ENCODE measurements around the gene MTHFSD. TPM values are rescaled to one million over a fixed set of nuclear protein-coding genes. Genes with fewer than 3 reads are reported as not detected.

The MTHFSD gene
- total and polyA plus RNA-seq, 2 donors, result 11.0 to 18.4 TPM

- H3K4me1 ChIP-seq (ENCODE audit: control insufficient read depth in 2 of 2, insufficient read depth in 2 of 2, low read length in 2 of 2), result peaks cover 12 to 17% of the 10 kb centered on the region in 2 donors
- WGBS, result 88% methylated on average over 28 of the region's 28 CpGs
- no peak for DNase-seq (ENCODE audit: low read depth in 6 of 9, low spot score in 9 of 9)
- H3K27me3 ChIP-seq (ENCODE audit: control insufficient read depth in 2 of 2, insufficient read depth in 1 of 2, low read length in 1 of 2), result peaks cover 17 to 28% of the 10 kb centered on the region in 2 donors
- no peak overlapping the region for H3K27ac ChIP-seq (ENCODE audit: low read depth in 1 of 2, low read length in 1 of 2)
- H3K36me3 ChIP-seq (ENCODE audit: control insufficient read depth in 2 of 2, insufficient read depth in 2 of 2, low read length in 1 of 2), result no peaks in the 10 kb centered on the region
- no peaks in the 10 kb centered on the region for H3K9me3 ChIP-seq (ENCODE audit: control insufficient read depth in 2 of 2, insufficient read depth in 1 of 2, low read length in 1 of 2)
- H3K4me3 ChIP-seq (ENCODE audit: low read length in 2 of 2), result no peak overlapping the region
These were observed 3.5 kb upstream of the MTHFSD start for GRCh38 chr16:86558355-86559193.

- Histone ChIP-seq H3K9me3 (ENCODE audit: control insufficient read depth in 2 of 2, insufficient read depth in 1 of 2, low read length in 1 of 2) (no peaks in the 10 kb centered on the region), H3K36me3 (ENCODE audit: control insufficient read depth in 2 of 2, insufficient read depth in 2 of 2, low read length in 1 of 2) (no peaks in the 10 kb centered on the region), H3K27me3 (ENCODE audit: control insufficient read depth in 2 of 2, insufficient read depth in 1 of 2, low read length in 1 of 2) (peaks cover 9 to 19% of the 10 kb centered on the region in 2 donors), H3K4me3 (ENCODE audit: low read length in 2 of 2) (no peak overlapping the region), H3K27ac (ENCODE audit: low read depth in 1 of 2, low read length in 1 of 2) (no peak overlapping the region), H3K4me1 (ENCODE audit: control insufficient read depth in 2 of 2, insufficient read depth in 2 of 2, low read length in 2 of 2) (peaks cover 12 to 14% of the 10 kb centered on the region in 2 donors)
- DNase-seq (ENCODE audit: low read depth in 6 of 9, low spot score in 9 of 9), result no peak
- WGBS, result 90% methylated on average over 4 of the region's 4 CpGs
These were observed 2.6 kb upstream of the MTHFSD start for GRCh38 chr16:86557587-86557986.

DNA sequence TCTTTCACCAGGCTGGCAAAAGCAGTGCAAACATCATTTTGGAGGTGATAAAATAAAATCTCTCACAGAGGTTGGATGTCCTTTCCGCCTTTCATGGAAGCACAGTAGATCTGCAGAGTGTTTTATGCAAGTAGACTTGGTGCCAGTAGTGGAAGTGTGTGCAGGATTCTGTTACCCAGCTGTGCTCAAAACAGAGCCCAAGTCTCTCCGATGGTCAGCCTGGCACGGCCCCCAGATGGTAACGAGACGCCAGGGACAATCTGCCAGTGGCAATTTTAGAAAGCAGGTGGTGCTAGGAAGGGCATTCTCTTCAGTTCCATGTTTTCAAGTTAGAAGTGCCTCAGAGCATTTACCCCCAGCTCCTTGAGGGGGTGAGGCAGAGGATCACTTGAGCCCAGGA, 1.5 kb upstream of the MTHFSD start:
- no peaks in the 10 kb centered on the region for H3K9me3 ChIP-seq (ENCODE audit: control insufficient read depth in 2 of 2, insufficient read depth in 1 of 2, low read length in 1 of 2)
- H3K27me3 ChIP-seq (ENCODE audit: control insufficient read depth in 2 of 2, insufficient read depth in 1 of 2, low read length in 1 of 2), result peaks cover 9 to 16% of the 10 kb centered on the region in 2 donors
- no peak for DNase-seq (ENCODE audit: low read depth in 6 of 9, low spot score in 9 of 9)
- H3K4me1 ChIP-seq (ENCODE audit: control insufficient read depth in 2 of 2, insufficient read depth in 2 of 2, low read length in 2 of 2), result peaks cover 12 to 17% of the 10 kb centered on the region in 2 donors
- H3K36me3 ChIP-seq (ENCODE audit: control insufficient read depth in 2 of 2, insufficient read depth in 2 of 2, low read length in 1 of 2), result peaks cover 0 to 3% of the 10 kb centered on the region in 2 donors
- no peak overlapping the region for H3K27ac ChIP-seq (ENCODE audit: low read depth in 1 of 2, low read length in 1 of 2)
- 73% methylated on average over 5 of the region's 5 CpGs for WGBS
- no peak overlapping the region for H3K4me3 ChIP-seq (ENCODE audit: low read length in 2 of 2)

DNA sequence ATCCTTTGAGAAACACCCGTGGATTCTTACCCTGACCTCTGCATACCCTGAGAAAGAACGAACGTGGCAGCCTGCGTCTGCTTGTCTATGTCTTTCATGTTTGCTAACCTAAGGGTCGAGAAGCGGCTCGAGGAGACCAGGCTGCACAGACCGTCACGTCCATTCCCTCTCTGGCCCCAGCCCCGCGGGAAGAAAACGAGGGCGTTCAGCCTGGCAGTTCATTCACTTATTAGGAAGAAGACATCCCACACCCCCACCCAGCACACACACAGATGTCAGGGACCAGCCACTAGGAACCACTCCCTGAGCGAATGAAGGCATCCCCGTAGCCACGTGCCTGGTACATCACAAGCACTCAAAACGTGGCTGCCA, 655 bp upstream of the MTHFSD start:
- no peak for DNase-seq (ENCODE audit: low read depth in 6 of 9, low spot score in 9 of 9)
- 48% methylated on average over 17 of the region's 17 CpGs for WGBS
- no peak overlapping the region for H3K27ac ChIP-seq (ENCODE audit: low read depth in 1 of 2, low read length in 1 of 2)
- peaks cover 12 to 20% of the 10 kb centered on the region in 2 donors for H3K4me1 ChIP-seq (ENCODE audit: control insufficient read depth in 2 of 2, insufficient read depth in 2 of 2, low read length in 2 of 2)
- H3K4me3 ChIP-seq (ENCODE audit: low read length in 2 of 2), result peak overlapping the region; percentile 94 to 95
- H3K9me3 ChIP-seq (ENCODE audit: control insufficient read depth in 2 of 2, insufficient read depth in 1 of 2, low read length in 1 of 2), result no peaks in the 10 kb centered on the region
- H3K36me3 ChIP-seq (ENCODE audit: control insufficient read depth in 2 of 2, insufficient read depth in 2 of 2, low read length in 1 of 2), result peaks cover 4 to 6% of the 10 kb centered on the region in 2 donors
- peaks cover 9 to 12% of the 10 kb centered on the region in 2 donors for H3K27me3 ChIP-seq (ENCODE audit: control insufficient read depth in 2 of 2, insufficient read depth in 1 of 2, low read length in 1 of 2)

- 10% methylated on average over 10 of the region's 10 CpGs for WGBS
- peak overlapping the region; percentile 75 to 84 for H3K27ac ChIP-seq (ENCODE audit: low read depth in 1 of 2, low read length in 1 of 2)
- DNase-seq (ENCODE audit: low read depth in 6 of 9, low spot score in 9 of 9), result no peak
These were observed 477 bp downstream of the MTHFSD start for GRCh38 chr16:86554599-86554916.

DNA sequence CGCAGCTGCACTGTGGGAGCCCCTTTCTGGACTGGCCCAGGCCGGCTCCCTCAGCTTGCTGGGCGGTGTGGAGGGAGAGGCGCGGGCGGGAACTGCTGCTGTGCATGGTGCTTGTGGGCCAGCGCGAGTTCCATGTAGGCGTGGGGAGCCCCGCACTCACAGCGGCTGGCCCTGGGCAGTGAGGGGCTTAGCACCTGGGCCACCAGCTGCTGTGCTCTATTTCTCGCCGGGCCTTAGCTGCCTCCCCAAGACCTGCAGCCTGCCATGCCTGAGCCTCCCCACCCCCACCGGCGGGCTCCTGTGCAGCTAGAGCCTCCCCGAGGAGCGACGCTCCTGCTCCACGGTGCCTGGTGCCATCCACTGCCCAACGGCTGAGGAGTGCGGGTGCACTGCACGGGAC, 1.7 kb downstream of the MTHFSD start:
- no peaks in the 10 kb centered on the region for H3K9me3 ChIP-seq (ENCODE audit: control insufficient read depth in 2 of 2, insufficient read depth in 1 of 2, low read length in 1 of 2)
- H3K4me3 ChIP-seq (ENCODE audit: low read length in 2 of 2), result no peak overlapping the region
- H3K36me3 ChIP-seq (ENCODE audit: control insufficient read depth in 2 of 2, insufficient read depth in 2 of 2, low read length in 1 of 2), result peaks cover 4 to 9% of the 10 kb centered on the region in 2 donors
- peaks cover 24 to 41% of the 10 kb centered on the region in 2 donors for H3K4me1 ChIP-seq (ENCODE audit: control insufficient read depth in 2 of 2, insufficient read depth in 2 of 2, low read length in 2 of 2)
- 98% methylated on average over 22 of the region's 22 CpGs for WGBS
- peaks cover 7 to 9% of the 10 kb centered on the region in 2 donors for H3K27me3 ChIP-seq (ENCODE audit: control insufficient read depth in 2 of 2, insufficient read depth in 1 of 2, low read length in 1 of 2)
- DNase-seq (ENCODE audit: low read depth in 6 of 9, low spot score in 9 of 9), result no peak
- H3K27ac ChIP-seq (ENCODE audit: low read depth in 1 of 2, low read length in 1 of 2), result no peak overlapping the region

More at GRCh38 chr16:86554599-86554916, 477 bp downstream of the MTHFSD start:
- H3K4me3 ChIP-seq (ENCODE audit: low read length in 2 of 2), result peak overlapping the region; percentile 94 to 95
- no peaks in the 10 kb centered on the region for H3K9me3 ChIP-seq (ENCODE audit: control insufficient read depth in 2 of 2, insufficient read depth in 1 of 2, low read length in 1 of 2)
- peaks cover 21 to 30% of the 10 kb centered on the region in 2 donors for H3K4me1 ChIP-seq (ENCODE audit: control insufficient read depth in 2 of 2, insufficient read depth in 2 of 2, low read length in 2 of 2)
- peaks cover 4 to 9% of the 10 kb centered on the region in 2 donors for H3K36me3 ChIP-seq (ENCODE audit: control insufficient read depth in 2 of 2, insufficient read depth in 2 of 2, low read length in 1 of 2)
- peaks cover 9 to 12% of the 10 kb centered on the region in 2 donors for H3K27me3 ChIP-seq (ENCODE audit: control insufficient read depth in 2 of 2, insufficient read depth in 1 of 2, low read length in 1 of 2)

DNA sequence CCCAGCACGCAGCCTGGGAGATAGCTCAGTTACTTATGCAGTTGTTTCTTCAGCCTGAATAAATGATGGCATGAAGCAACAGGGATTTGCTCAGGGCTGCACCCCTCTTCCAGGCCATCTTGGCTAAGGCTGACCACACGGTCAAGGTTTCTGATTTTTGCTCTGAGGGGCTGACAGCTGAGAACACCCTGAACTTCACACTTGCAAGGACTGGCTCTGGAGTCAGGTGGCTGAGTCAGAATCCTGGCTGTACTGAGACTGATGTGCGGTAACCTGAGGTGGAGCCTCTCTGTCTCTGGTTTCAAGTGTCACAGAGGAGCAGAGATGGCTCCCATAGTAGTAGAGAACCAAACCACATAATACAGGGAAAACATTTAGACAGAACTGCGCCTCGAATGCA, 4.8 kb downstream of the MTHFSD start:
- H3K9me3 ChIP-seq (ENCODE audit: control insufficient read depth in 2 of 2, insufficient read depth in 1 of 2, low read length in 1 of 2), result no peaks in the 10 kb centered on the region
- peaks cover 18 to 36% of the 10 kb centered on the region in 2 donors for H3K4me1 ChIP-seq (ENCODE audit: control insufficient read depth in 2 of 2, insufficient read depth in 2 of 2, low read length in 2 of 2)
- 96% methylated on average over 5 of the region's 5 CpGs for WGBS
- H3K27ac ChIP-seq (ENCODE audit: low read depth in 1 of 2, low read length in 1 of 2), result no peak overlapping the region
- H3K36me3 ChIP-seq (ENCODE audit: control insufficient read depth in 2 of 2, insufficient read depth in 2 of 2, low read length in 1 of 2), result peaks cover 17 to 23% of the 10 kb centered on the region in 2 donors
- H3K4me3 ChIP-seq (ENCODE audit: low read length in 2 of 2), result no peak overlapping the region
- DNase-seq (ENCODE audit: low read depth in 6 of 9, low spot score in 9 of 9), result no peak
- H3K27me3 ChIP-seq (ENCODE audit: control insufficient read depth in 2 of 2, insufficient read depth in 1 of 2, low read length in 1 of 2), result no peaks in the 10 kb centered on the region

GRCh38 chr16:86549893-86550190, 5.2 kb downstream of the MTHFSD start:
- H3K9me3 ChIP-seq (ENCODE audit: control insufficient read depth in 2 of 2, insufficient read depth in 1 of 2, low read length in 1 of 2), result no peaks in the 10 kb centered on the region
- no peak overlapping the region for H3K4me3 ChIP-seq (ENCODE audit: low read length in 2 of 2)
- H3K27me3 ChIP-seq (ENCODE audit: control insufficient read depth in 2 of 2, insufficient read depth in 1 of 2, low read length in 1 of 2), result no peaks in the 10 kb centered on the region
- H3K4me1 ChIP-seq (ENCODE audit: control insufficient read depth in 2 of 2, insufficient read depth in 2 of 2, low read length in 2 of 2), result peaks cover 18 to 34% of the 10 kb centered on the region in 2 donors
- H3K27ac ChIP-seq (ENCODE audit: low read depth in 1 of 2, low read length in 1 of 2), result no peak overlapping the region
- peaks cover 18 to 23% of the 10 kb centered on the region in 2 donors for H3K36me3 ChIP-seq (ENCODE audit: control insufficient read depth in 2 of 2, insufficient read depth in 2 of 2, low read length in 1 of 2)
- no peak for DNase-seq (ENCODE audit: low read depth in 6 of 9, low spot score in 9 of 9)
- WGBS, result 99% methylated on average over 7 of the region's 7 CpGs

GRCh38 chr16:86549076-86549892, 5.8 kb downstream of the MTHFSD start:
- peaks cover 14 to 30% of the 10 kb centered on the region in 2 donors for H3K4me1 ChIP-seq (ENCODE audit: control insufficient read depth in 2 of 2, insufficient read depth in 2 of 2, low read length in 2 of 2)
- peak overlapping the region in 1 of 2 donors; percentile 37 for H3K27ac ChIP-seq (ENCODE audit: low read depth in 1 of 2, low read length in 1 of 2)
- DNase-seq (ENCODE audit: low read depth in 6 of 9, low spot score in 9 of 9), result peak in 4 of 9 donors; percentile 41 to 73 (median 42)
- H3K36me3 ChIP-seq (ENCODE audit: control insufficient read depth in 2 of 2, insufficient read depth in 2 of 2, low read length in 1 of 2), result peaks cover 18 to 23% of the 10 kb centered on the region in 2 donors
- 50% methylated on average over 8 of the region's 8 CpGs for WGBS
- H3K4me3 ChIP-seq (ENCODE audit: low read length in 2 of 2), result no peak overlapping the region
- no peaks in the 10 kb centered on the region for H3K27me3 ChIP-seq (ENCODE audit: control insufficient read depth in 2 of 2, insufficient read depth in 1 of 2, low read length in 1 of 2)
- no peaks in the 10 kb centered on the region for H3K9me3 ChIP-seq (ENCODE audit: control insufficient read depth in 2 of 2, insufficient read depth in 1 of 2, low read length in 1 of 2)
